ENCODE results near the gene KCNQ4. TPM values are rescaled to one million over a fixed set of nuclear protein-coding genes. Genes with fewer than 3 reads are reported as not detected.

Gene KCNQ4
- total and polyA plus RNA-seq, 4 experiments from 2014 or later, result 0.14 to 0.33 (median 0.20) TPM; not detected in 1

Small RNA genes within 50 kb of the gene (microRNA-seq; reads per million reads assigned to microRNA genes)
- 12.7 reads per million, percentile 44 among the genes with 10 or more reads in this experiment for gene MIR30C1 (ENCODE audit: borderline microRNAs expressed, borderline number of aligned reads, borderline replicate concordance)
- gene MIR30E (ENCODE audit: borderline microRNAs expressed, borderline number of aligned reads, borderline replicate concordance), result 11,259 reads per million, percentile 96 among the genes with 10 or more reads in this experiment

Other genes with a start within 250 kb of the KCNQ4 start
- gene RIMS3, start 118.1 kb upstream of the KCNQ4 start, total RNA-seq, result 1 to 10 TPM; 2.0 to 2.3 TPM
- 1 to 10 TPM; 1.5 to 3.4 TPM for gene RIMS3, start 118.1 kb upstream of the KCNQ4 start, polyA plus RNA-seq
- gene NFYC, start 92.1 kb upstream of the KCNQ4 start, total RNA-seq, result 10 to 100 TPM; 70.4 to 73.6 TPM
- 10 to 100 TPM; 47.7 to 67.2 TPM for gene NFYC, start 92.1 kb upstream of the KCNQ4 start, polyA plus RNA-seq
- gene CITED4, start 78.6 kb downstream of the KCNQ4 start, total RNA-seq, result 1 to 10 TPM; 8.1 to 8.4 TPM
- 10 to 100 TPM; 12.0 to 20.1 TPM for gene CITED4, start 78.6 kb downstream of the KCNQ4 start, polyA plus RNA-seq
- gene CTPS1, start 195.9 kb downstream of the KCNQ4 start, total RNA-seq, result 10 to 100 TPM; 18.5 to 19.7 TPM
- 10 to 100 TPM; 11.6 to 14.2 TPM for gene CTPS1, start 195.9 kb downstream of the KCNQ4 start, polyA plus RNA-seq
- gene SLFNL1, start 237.9 kb downstream of the KCNQ4 start, total RNA-seq, result 1 to 10 TPM; 1.2 to 1.6 TPM
- gene SLFNL1, start 237.9 kb downstream of the KCNQ4 start, polyA plus RNA-seq, result under 1 TPM in 1 of 2 donors, not detected in 1; 0.77 TPM